Central memory CD4-positive, alpha-beta T cell (primary cell): ENCODE data around the gene ZW10.
"Not testable (repeated sequence)": the region's sequence is repeated elsewhere in the genome, so short reads cannot be mapped to it uniquely, and the experiment has no call there.

Experiments used
- DNase-seq: peaks from one replicate; pipeline ENCODE4 v3.0.0; 2022

Gene ZW10

GRCh38 chr11:113736323-113736722 lies 37.2 kb downstream of the ZW10 start:
- DNase-seq: no peak

GRCh38 chr11:113732092-113732491 lies 41.4 kb downstream of the ZW10 start:
- no peak for DNase-seq

- no peak for DNase-seq
Observed at GRCh38 chr11:113730887-113731726, 42.4 kb downstream of the ZW10 start.

GRCh38 chr11:113729456-113729855 lies 44.0 kb downstream of the ZW10 start:
- no peak for DNase-seq

- no peak for DNase-seq
Observed at GRCh38 chr11:113728814-113729213, 44.7 kb downstream of the ZW10 start.

GRCh38 chr11:113725913-113726312 lies 47.6 kb downstream of the ZW10 start:
- no peak for DNase-seq

GRCh38 chr11:113725407-113725806 lies 48.1 kb downstream of the ZW10 start:
- DNase-seq: no peak

- no peak for DNase-seq
Observed at GRCh38 chr11:113724778-113725177, 48.7 kb downstream of the ZW10 start.

- DNase-seq: no peak
Observed at GRCh38 chr11:113723787-113724186, 49.7 kb downstream of the ZW10 start.

GRCh38 chr11:113722934-113723333 lies 50.6 kb downstream of the ZW10 start:
- DNase-seq: no peak

GRCh38 chr11:113722221-113722620 lies 51.3 kb downstream of the ZW10 start:
- DNase-seq: no peak

- DNase-seq: no peak
Observed at GRCh38 chr11:113721462-113722066, 51.9 kb downstream of the ZW10 start.

- not testable (repeated sequence) for DNase-seq
Observed at GRCh38 chr11:113720478-113720877, 53.0 kb downstream of the ZW10 start.

- DNase-seq: no peak
Observed at GRCh38 chr11:113715882-113716625, 57.4 kb downstream of the ZW10 start.

- DNase-seq: no peak
Observed at GRCh38 chr11:113715273-113715672, 58.2 kb downstream of the ZW10 start.

- no peak for DNase-seq
Observed at GRCh38 chr11:113710989-113711388, 62.5 kb downstream of the ZW10 start.

- no peak for DNase-seq
Observed at GRCh38 chr11:113705871-113706655, 67.4 kb downstream of the ZW10 start, which contains the start of gene TMPRSS5. TMPRSS5 (minus strand) TSS chr11:113706308; CDS start chr11:113706224, 84 bp downstream.

- DNase-seq: not testable (repeated sequence)
Observed at GRCh38 chr11:113703551-113703950, 69.9 kb downstream of the ZW10 start.

- no peak for DNase-seq
Observed at GRCh38 chr11:113701491-113701890, 72.0 kb downstream of the ZW10 start.

- no peak for DNase-seq
Observed at GRCh38 chr11:113698515-113698914, 75.0 kb downstream of the ZW10 start.

GRCh38 chr11:113697756-113698407 lies 75.6 kb downstream of the ZW10 start:
- no peak for DNase-seq

GRCh38 chr11:113697111-113697510 lies 76.4 kb downstream of the ZW10 start:
- no peak for DNase-seq
